Fibroblast of lung (primary cell): ENCODE results near the gene WDFY2. TPM values are rescaled to one million over a fixed set of nuclear protein-coding genes. Genes with fewer than 3 reads are reported as not detected.

ENCODE experiments used
- DNase-seq, 2 donors: peaks; one replicate each; pipeline versions ENCODE4 v3.0.0 to v3.0.0-alpha.2; 2010; ENCODE audit warnings: low read depth in 2 of 2
- H2AFZ ChIP-seq: 2 replicates; pipeline ENCODE4 v1.5.1; 2012; ENCODE audit warnings: low read length, control low read depth, inconsistent platforms
- H3K27ac ChIP-seq: 2 replicates; pipeline ENCODE4 v1.5.1; 2011; ENCODE audit warnings: low read length, control low read depth; ENCODE audit not compliant: insufficient read depth
- H3K27me3 ChIP-seq: 2 replicates; pipeline ENCODE4 v1.5.1; 2011; ENCODE audit warnings: mild to moderate bottlenecking, low read length; ENCODE audit not compliant: control insufficient read depth, insufficient read depth
- H3K36me3 ChIP-seq: 2 replicates; pipeline ENCODE4 v1.5.1; 2011; ENCODE audit warnings: low read length; ENCODE audit not compliant: control insufficient read depth, insufficient read depth
- H3K4me1 ChIP-seq: 2 replicates; pipeline ENCODE4 v1.5.1; 2011; ENCODE audit warnings: low read length; ENCODE audit not compliant: control insufficient read depth, insufficient read depth; ENCODE audit errors: extremely low read depth
- H3K4me2 ChIP-seq: 2 replicates; pipeline ENCODE4 v1.5.1; 2011; ENCODE audit warnings: low read length, control low read depth; ENCODE audit not compliant: insufficient read depth; ENCODE audit errors: extremely low read depth
- H3K4me3 ChIP-seq, 4 experiments: fragments of 200-600 bp in 1 of 4; sonication (generic) in 1 of 4; replicated peaks in 1 of 4; 2 replicates each; pipeline ENCODE4 v1.5.1; 2011 to 2016; ENCODE audit warnings: low read length in 4 of 4, low read depth in 3 of 4, mild to moderate bottlenecking in 3 of 4, control low read depth in 2 of 4, inconsistent platforms in 1 of 4, mixed read lengths in 1 of 4; ENCODE audit not compliant: insufficient read depth in 1 of 4; ENCODE audit errors: control extremely low read depth in 1 of 4
- H3K79me2 ChIP-seq: 2 replicates; pipeline ENCODE4 v1.5.1; 2012; ENCODE audit warnings: mild to moderate bottlenecking, low read length, inconsistent platforms; ENCODE audit not compliant: control insufficient read depth, insufficient read depth
- H3K9ac ChIP-seq: 2 replicates; pipeline ENCODE4 v1.5.1; 2011; ENCODE audit warnings: mild to moderate bottlenecking, low read length, control low read depth; ENCODE audit not compliant: insufficient read depth
- H3K9me3 ChIP-seq: 2 replicates; pipeline ENCODE4 v1.5.1; 2012; ENCODE audit warnings: low read depth, low read length; ENCODE audit not compliant: control insufficient read depth, insufficient read depth
- H4K20me1 ChIP-seq: 2 replicates; pipeline ENCODE4 v1.5.1; 2011; ENCODE audit warnings: low read length; ENCODE audit not compliant: control insufficient read depth, insufficient read depth; ENCODE audit errors: extremely low read depth
- CTCF ChIP-seq, 2 donors: IDR thresholded peaks in 1 of 2; conservative IDR thresholded peaks in 1 of 2; 1 replicate in 1 of 2; 2 replicates in 1 of 2; pipeline ENCODE4 v1.5.1; 2011 to 2012; ENCODE audit warnings: low read length in 2 of 2, control low read depth in 1 of 2, inconsistent platforms in 1 of 2, low read depth in 1 of 2, mild to moderate bottlenecking in 1 of 2
- EZH2 ChIP-seq: IDR thresholded peaks from 2 replicates; pipeline ENCODE4 v1.5.1; 2012; ENCODE audit warnings: low read length, control low read depth, mild to moderate bottlenecking; ENCODE audit errors: missing control alignments
- polyA plus RNA-seq, 2 donors: library from polyadenylated mRNA; depleted of rRNA in 1 of 2; stranded (reverse) in 1 of 2; unstranded in 1 of 2; fragments of >200 nt; gene quantifications; 2 replicates each; pipeline ENCODE4 v1.2.1, GENCODE V29; 2011 to 2012; ENCODE audit warnings: missing spikeins in 1 of 2
- total RNA-seq: library from RNA; depleted of rRNA; stranded (reverse); fragments of >200 nt; gene quantifications from 2 replicates; pipeline ENCODE4 v1.2.1, GENCODE V29; 2014

WDFY2 gene
- total and polyA plus RNA-seq, 2 donors (not counting 1 experiment from before 2014, with no cell fraction given): 4.9 to 9.2 TPM

GRCh38 chr13:51553531-51553930 is 30.7 kb upstream of the WDFY2 start:
- no peaks in the 10 kb centered on the region for H3K79me2 ChIP-seq
- no peak overlapping the region for H3K9ac ChIP-seq
- no peaks in the 10 kb centered on the region for H4K20me1 ChIP-seq
- no peaks in the 10 kb centered on the region for H3K9me3 ChIP-seq
- peaks cover 6% of the 10 kb centered on the region for H3K4me1 ChIP-seq
- H3K36me3 ChIP-seq: no peaks in the 10 kb centered on the region
- H3K4me3 ChIP-seq: no peak overlapping the region
- H3K27ac ChIP-seq: no peak overlapping the region
- no peak overlapping the region for H3K4me2 ChIP-seq
- H2AFZ ChIP-seq: no peak overlapping the region
- DNase-seq: no peak
- no peak for TF ChIP-seq CTCF (conservative IDR thresholded peaks at IDR 0.05 in 1 of 2, IDR thresholded peaks at IDR 0.05 in 1 of 2; ENCODE audit: low read depth in 1 of 2, low read length in 2 of 2)
- no peak for TF ChIP-seq EZH2
- H3K27me3 ChIP-seq: no peaks in the 10 kb centered on the region

- TF ChIP-seq CTCF (conservative IDR thresholded peaks at IDR 0.05 in 1 of 2, IDR thresholded peaks at IDR 0.05 in 1 of 2; ENCODE audit: low read depth in 1 of 2, low read length in 2 of 2) (no peak), EZH2 (no peak)
- peaks cover 6% of the 10 kb centered on the region for H3K4me1 ChIP-seq
- no peak overlapping the region for H3K4me3 ChIP-seq
- no peak overlapping the region for H2AFZ ChIP-seq
- no peaks in the 10 kb centered on the region for H4K20me1 ChIP-seq
- H3K27me3 ChIP-seq: no peaks in the 10 kb centered on the region
- no peaks in the 10 kb centered on the region for H3K36me3 ChIP-seq
- no peak overlapping the region for H3K27ac ChIP-seq
- no peaks in the 10 kb centered on the region for H3K79me2 ChIP-seq
- no peak for DNase-seq
- no peak overlapping the region for H3K4me2 ChIP-seq
- H3K9me3 ChIP-seq: no peaks in the 10 kb centered on the region
- H3K9ac ChIP-seq: no peak overlapping the region
Observed at GRCh38 chr13:51556740-51557139, 27.5 kb upstream of the WDFY2 start.

- H3K36me3 ChIP-seq: no peaks in the 10 kb centered on the region
- DNase-seq: no peak
- H3K9ac ChIP-seq: no peak overlapping the region
- H3K27ac ChIP-seq: no peak overlapping the region
- H3K79me2 ChIP-seq: no peaks in the 10 kb centered on the region
- H3K27me3 ChIP-seq: no peaks in the 10 kb centered on the region
- H3K4me1 ChIP-seq: peaks cover 6% of the 10 kb centered on the region
- no peaks in the 10 kb centered on the region for H3K9me3 ChIP-seq
- H2AFZ ChIP-seq: no peak overlapping the region
- H4K20me1 ChIP-seq: no peaks in the 10 kb centered on the region
- H3K4me2 ChIP-seq: peak overlapping the region; percentile 76
- H3K4me3 ChIP-seq: peak overlapping the region in 1 of 4 experiments; percentile 1
- TF ChIP-seq CTCF (conservative IDR thresholded peaks at IDR 0.05 in 1 of 2, IDR thresholded peaks at IDR 0.05 in 1 of 2; ENCODE audit: low read depth in 1 of 2, low read length in 2 of 2): no peak
- TF ChIP-seq EZH2: no peak
Observed at GRCh38 chr13:51557438-51557837, 26.8 kb upstream of the WDFY2 start.
